CD4-positive, alpha-beta T cell treated with Interleukin-17A for 1 hour (primary cell): ENCODE data around the gene CAMTA1.

Experiments
- DNase-seq: peaks from one replicate; pipeline ENCODE4 v3.0.0-alpha.2; 2020

Gene CAMTA1

DNA sequence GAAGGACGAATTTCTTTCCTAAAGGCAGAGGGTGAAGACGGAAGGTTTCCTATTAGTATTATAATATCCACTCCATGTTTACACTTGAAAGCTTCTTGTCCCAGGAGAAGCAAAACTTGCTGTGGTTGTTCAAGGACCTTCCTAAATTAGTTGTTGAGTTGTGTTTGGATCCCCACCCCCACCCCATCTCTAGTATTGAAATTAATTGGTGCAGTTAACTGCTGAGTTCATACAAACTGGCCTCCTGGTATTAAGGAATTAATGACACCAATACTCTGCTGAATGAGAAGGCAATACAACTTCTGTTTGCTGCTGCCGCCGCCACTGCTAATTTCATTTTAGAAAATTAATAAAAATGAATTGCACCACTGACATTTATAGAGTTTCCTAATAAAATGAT, 308.8 kb downstream of the CAMTA1 start:
- DNase-seq, result no peak

DNA sequence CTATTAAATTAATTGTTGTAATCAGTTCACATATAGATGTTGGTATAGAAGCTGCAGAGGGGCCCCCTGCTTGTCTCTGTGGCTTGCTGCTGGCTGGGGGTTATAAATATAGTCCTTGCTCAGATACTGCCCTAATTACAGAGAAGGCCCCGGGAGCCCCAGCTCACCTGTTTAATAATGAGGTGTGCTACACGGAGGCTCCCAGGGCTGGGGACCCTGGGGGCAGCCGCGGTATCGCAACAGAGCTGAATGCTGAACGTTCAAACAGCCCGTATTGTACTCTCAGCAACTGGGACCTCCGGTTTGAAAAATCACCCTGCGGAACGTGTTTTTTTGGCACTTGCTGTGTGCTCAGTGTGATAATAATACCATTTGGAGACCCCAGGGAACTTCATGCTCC, 309.3 kb downstream of the CAMTA1 start:
- no peak for DNase-seq

GRCh38 chr1:7095343-7095964, 310.2 kb downstream of the CAMTA1 start:
- DNase-seq, result no peak

- DNase-seq, result no peak
Measured at GRCh38 chr1:7097938-7098592, 312.8 kb downstream of the CAMTA1 start.

DNA sequence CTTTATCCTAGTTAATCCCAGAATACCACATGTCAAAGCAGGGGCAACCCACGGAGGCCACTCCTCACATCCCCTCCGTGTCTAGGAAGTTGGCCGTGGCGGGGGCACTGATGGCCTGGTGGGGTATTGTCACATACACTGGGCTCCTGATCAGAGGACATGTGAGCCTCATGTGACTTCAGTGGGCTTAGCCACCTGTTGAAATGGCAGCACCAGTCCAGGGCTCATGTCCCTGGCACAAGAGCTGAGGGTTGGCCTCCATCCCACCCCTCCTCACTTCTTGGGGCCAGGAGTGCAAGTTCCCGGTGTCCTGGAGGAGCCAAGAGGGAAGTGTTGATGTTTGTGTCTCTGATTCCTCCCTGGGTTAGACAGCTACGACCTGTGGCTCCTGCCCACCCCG, 313.4 kb downstream of the CAMTA1 start:
- DNase-seq, result no peak

DNA sequence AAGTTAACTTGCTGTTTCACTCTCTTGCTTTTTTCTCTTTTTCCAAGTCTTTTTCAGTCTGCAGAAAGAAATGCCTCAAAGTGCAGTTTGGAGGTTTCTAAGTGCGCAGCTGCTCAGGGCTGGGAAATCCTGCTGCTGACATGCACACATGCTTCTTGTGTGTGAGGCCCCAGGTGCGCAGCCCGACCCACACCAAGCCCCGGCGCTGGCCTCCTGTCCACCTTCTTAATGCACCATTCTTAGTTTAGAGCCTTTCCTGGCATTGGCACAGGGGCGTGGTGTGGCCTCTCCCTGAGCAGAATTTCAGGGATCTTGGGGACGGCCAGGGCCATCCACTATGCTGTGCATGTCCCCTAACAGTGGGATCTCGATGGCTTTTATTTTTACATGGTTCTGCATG, 315.2 kb downstream of the CAMTA1 start:
- no peak for DNase-seq

DNA sequence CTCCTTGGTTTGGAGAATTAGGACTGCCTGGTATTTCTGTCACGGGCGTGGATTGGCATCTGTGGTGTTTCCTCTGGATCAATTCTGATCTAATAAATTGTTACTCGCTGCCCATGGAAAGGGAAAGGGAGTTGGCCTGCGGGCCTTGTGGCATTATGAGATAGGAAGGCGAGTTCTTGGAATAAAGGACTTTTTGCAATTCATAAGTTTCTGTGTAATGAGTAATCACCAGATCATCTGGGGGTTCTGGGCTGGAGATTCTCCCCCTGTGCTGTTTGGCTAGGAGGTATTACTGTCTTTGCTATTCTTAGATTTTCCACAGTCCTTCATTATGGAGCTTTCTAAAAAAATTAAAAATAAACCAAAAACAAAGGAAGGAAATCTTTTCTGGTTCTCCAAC, 315.9 kb downstream of the CAMTA1 start:
- DNase-seq, result no peak

GRCh38 chr1:7103361-7103782, 318.1 kb downstream of the CAMTA1 start:
- DNase-seq, result no peak

GRCh38 chr1:7103874-7104273, 318.6 kb downstream of the CAMTA1 start:
- DNase-seq, result no peak

DNA sequence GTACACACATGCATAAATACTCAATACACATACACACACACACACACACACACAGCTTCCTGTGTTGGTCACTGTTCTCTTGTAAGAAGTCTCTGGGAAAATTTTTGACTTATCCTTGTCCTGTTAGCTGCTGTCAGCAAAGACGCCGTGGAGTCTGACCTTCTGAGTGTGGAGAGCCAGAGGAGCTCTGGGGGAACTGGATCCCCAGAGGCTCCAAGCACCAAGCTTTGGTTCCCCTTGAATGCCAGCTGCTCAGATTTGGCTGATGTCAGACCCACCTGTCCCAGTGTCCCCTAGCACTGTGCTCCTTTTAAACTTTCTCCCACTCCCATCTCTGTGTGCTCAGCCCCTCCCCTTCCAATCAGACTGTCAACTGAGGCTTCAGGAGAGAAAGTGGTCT, 319.1 kb downstream of the CAMTA1 start:
- no peak for DNase-seq

DNA sequence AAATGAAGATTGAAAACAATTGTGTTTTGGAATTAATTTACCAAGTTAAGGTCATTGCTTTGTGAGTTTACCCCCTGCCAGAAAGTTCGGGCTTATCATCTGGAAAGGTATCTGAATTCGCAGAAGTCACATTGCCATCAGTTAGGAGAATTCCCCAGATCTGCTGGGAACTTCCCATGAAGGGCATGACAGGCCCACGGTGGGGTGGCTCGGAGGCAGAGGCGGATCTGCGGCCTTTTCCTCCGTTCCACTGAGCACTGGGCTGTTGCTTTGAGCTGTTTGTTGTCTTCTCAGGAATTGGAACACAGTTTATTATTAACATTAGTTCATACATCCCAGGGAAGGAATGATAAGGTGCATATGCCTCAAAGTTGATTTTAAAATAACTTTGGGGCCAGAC, 320.0 kb downstream of the CAMTA1 start:
- no peak for DNase-seq

DNA sequence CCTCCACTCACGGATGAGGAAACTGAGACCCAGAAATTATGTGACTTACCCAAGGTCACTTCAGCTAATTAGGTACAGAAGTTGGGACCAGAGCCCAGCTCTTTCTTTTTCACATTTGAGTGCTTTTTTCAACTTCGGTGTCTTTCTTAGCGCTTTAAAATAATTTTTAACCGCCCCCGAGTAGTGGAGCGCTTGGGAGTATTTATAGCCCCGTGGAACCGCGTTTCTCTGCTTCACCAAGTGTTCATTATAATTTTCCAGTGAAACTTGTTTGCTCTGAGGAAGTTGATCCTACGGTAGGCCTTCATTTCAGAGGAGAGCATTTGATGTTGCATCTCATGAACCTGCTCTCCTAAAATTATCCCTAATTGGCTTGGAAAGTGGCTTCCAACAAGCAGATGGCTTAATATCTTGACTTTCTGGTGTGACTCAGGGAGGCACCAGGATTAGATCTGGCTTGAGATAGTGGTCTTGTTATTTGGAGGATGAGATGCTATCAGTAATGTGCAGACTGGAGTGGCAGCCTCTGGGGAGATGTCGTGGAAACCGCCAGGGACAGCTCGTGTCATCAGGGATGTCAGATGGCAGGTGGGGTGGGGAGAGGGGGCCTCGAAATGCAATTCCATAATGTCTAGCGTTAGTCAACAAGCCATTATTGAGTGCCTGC, 321.3 kb downstream of the CAMTA1 start:
- no peak for DNase-seq

- DNase-seq, result no peak
Measured at GRCh38 chr1:7107109-7107830, 322.0 kb downstream of the CAMTA1 start.

GRCh38 chr1:7108251-7108650, 323.0 kb downstream of the CAMTA1 start:
- peak; percentile 1 for DNase-seq

GRCh38 chr1:7109901-7110300, 324.6 kb downstream of the CAMTA1 start:
- DNase-seq, result no peak

DNA sequence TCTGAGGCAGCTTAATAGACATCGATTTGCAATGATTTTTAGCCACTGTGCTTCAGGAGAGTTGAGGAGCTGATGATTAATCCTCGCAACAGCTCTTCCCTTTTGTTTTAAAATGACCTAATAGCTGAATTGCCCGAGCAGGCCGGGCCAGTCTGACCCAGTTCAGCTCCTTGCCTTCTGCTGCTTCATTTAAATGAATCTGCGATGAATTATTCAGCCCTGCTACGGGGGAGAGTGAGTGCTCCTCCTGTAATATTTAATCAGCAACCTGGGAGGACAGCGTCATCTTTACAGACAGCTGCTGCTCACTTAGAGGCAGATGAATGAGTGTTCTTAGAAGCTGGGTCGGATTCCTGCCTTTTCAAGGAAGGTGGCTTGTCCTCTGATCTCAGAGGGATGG, 325.1 kb downstream of the CAMTA1 start:
- DNase-seq, result no peak

GRCh38 chr1:7111853-7112252, 326.6 kb downstream of the CAMTA1 start:
- no peak for DNase-seq

DNA sequence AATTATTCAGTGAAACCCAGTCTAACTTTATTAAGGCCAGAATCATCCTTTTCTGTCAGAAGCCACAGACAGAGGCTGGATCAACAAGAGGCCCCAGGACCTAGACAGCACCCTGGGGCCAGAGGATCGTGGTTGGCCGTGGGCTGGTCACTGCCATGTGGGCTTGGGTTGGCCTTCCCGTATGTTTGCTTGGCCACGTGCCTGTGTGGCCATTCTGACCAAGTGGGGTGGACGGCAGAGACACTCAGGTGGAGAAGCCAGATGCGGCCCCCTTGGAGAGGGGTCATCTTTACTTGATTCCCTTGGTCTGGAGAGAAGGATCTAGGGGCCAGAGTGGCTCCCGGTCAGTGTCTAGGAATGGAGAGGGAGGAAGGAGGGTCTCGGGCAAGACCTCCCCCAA, 327.9 kb downstream of the CAMTA1 start:
- DNase-seq, result no peak

DNA sequence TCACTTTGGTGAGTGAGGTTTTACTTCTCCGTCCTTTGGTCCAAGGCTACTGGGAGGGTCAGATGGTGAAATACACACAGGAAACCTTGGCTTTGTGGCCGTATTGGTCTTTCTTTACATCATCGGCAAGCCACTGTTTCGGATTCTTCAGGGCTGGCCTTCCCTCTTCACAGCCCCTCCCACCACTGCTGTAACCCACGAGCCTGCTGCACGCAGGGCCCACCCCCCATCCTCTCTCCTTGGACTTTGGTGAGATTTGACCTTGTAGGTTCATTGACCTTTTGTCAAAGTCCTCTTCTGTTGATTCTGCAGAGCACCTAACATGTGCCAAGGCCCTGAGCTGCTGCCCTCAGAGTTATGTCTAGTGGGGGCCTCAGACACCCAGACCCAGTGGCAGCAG, 328.6 kb downstream of the CAMTA1 start:
- DNase-seq, result no peak

- DNase-seq, result no peak
Measured at GRCh38 chr1:7116001-7116400, 330.7 kb downstream of the CAMTA1 start.

GRCh38 chr1:7117399-7118281, 332.4 kb downstream of the CAMTA1 start:
- DNase-seq, result no peak

- DNase-seq, result no peak
Measured at GRCh38 chr1:7119156-7119555, 333.9 kb downstream of the CAMTA1 start.
